ENCODE results near the gene MANF. TPM values are rescaled to one million over a fixed set of nuclear protein-coding genes. Genes with fewer than 3 reads are reported as not detected.

MANF gene
- total and polyA plus RNA-seq, 2 of the 13 experiments (the other 11 are each of a cell fraction or from before 2014, with no cell fraction given) = 55.4 to 269 TPM

DNA sequence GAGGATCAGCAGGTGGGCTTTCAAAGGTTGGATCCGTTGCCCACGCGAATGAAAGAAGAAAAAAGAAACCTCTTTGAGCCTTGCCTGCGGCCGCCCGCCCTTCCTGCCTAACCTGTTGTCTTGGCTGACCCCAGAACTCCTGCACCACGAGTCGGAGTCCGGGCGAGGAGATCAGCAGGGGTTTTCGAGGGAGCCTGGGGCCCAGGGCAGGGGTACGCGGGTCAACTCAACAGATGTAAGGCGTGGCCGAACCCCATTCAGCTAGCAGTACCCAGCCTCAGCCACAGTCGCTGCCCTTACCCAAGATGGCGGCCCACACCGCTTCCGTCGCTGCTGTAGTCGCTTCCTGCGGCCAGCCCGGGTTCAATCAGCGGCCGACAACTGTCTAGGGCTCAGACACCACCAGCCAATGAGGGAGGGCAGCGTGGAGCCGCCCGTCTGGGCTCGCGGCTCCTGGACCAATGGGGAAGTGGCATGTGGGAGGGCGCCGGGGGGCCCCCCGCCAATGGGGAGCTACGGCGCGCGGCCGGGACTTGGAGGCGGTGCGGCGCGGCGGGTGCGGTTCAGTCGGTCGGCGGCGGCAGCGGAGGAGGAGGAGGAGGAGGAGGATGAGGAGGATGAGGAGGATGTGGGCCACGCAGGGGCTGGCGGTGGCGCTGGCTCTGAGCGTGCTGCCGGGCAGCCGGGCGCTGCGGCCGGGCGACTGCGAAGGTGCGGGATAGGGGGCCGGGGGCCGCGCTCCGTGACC lies at the start of gene MANF (continued):
- TF ChIP-seq CBX5 (CRISPR knock-in tag; IDR thresholded peaks at IDR 0.05; ENCODE audit: borderline replicate concordance) = 0 out of 2 replicates have a peak, but pooled peaks have one; percentile 45
- TF ChIP-seq BRCA1 (CRISPR knock-in tag; IDR thresholded peaks at IDR 0.05) = no peak
- TF ChIP-seq, protein P1, sequence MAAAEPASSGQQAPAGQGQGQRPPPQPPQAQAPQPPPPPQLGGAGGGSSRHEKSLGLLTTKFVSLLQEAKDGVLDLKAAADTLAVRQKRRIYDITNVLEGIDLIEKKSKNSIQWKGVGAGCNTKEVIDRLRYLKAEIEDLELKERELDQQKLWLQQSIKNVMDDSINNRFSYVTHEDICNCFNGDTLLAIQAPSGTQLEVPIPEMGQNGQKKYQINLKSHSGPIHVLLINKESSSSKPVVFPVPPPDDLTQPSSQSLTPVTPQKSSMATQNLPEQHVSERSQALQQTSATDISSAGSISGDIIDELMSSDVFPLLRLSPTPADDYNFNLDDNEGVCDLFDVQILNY (CRISPR knock-in tag; conservative IDR thresholded peaks at IDR 0.05) = no peak
- no peak for TF ChIP-seq ZNF660 (CRISPR knock-in tag; IDR thresholded peaks at IDR 0.05; ENCODE audit: borderline replicate concordance, low read depth)
- no peak for TF ChIP-seq ZNF83 (CRISPR knock-in tag; IDR thresholded peaks at IDR 0.05; ENCODE audit: borderline replicate concordance)
- TF ChIP-seq LCORL (IDR thresholded peaks at IDR 0.05) = no peak
- peak; percentile 65; the same call in 1 of the 2 replicates for TF ChIP-seq LCORL (CRISPR knock-in tag; IDR thresholded peaks at IDR 0.05)
- no peak; the same call in 1 of the 2 replicates for TF ChIP-seq ZNF280B (CRISPR knock-in tag; IDR thresholded peaks at IDR 0.05; ENCODE audit: borderline replicate concordance)
- peak; percentile 77 for TF ChIP-seq HCFC1 (IDR thresholded peaks at IDR 0.05; ENCODE audit: low read depth, low read length)
- peak; percentile 57; the same call in 1 of the 2 replicates for TF ChIP-seq ZMAT3 (CRISPR knock-in tag; conservative IDR thresholded peaks at IDR 0.05)
- peak; percentile 14; the same call in 1 of the 2 replicates for TF ChIP-seq MEIS2 (CRISPR knock-in tag; IDR thresholded peaks at IDR 0.05)
- TF ChIP-seq BCL6 (CRISPR knock-in tag; IDR thresholded peaks at IDR 0.05) = peak; percentile 53; the same call in 1 of the 2 replicates
- TF ChIP-seq ZNF24 (IDR thresholded peaks at IDR 0.05) = 0 out of 2 replicates have a peak, but pooled peaks have one; percentile 20
- peak; percentile 56 for TF ChIP-seq U2AF1 (optimal IDR thresholded peaks at IDR 0.05; ENCODE audit: low read depth, low read length)
- TF ChIP-seq ZBTB1 (CRISPR knock-in tag; IDR thresholded peaks at IDR 0.05; ENCODE audit: borderline replicate concordance) = no peak
- TF ChIP-seq HDAC1 (CRISPR knock-in tag; IDR thresholded peaks at IDR 0.05) = peak; percentile 68
- TF ChIP-seq POLR2AphosphoS5 (IDR thresholded peaks at IDR 0.05; ENCODE audit: low read depth, low read length) = peak; percentile 86
- TF ChIP-seq ESRRA (CRISPR knock-in tag; IDR thresholded peaks at IDR 0.05; ENCODE audit: low read depth) = 0 out of 2 replicates have a peak, but pooled peaks have one; percentile 11
- TF ChIP-seq PHF5A (CRISPR knock-in tag; IDR thresholded peaks at IDR 0.05; ENCODE audit: low read depth, unreplicated experiment) = peak; percentile 43
- TF ChIP-seq ZFP62 (CRISPR knock-in tag; IDR thresholded peaks at IDR 0.05) = no peak
- TF ChIP-seq, protein P2, sequence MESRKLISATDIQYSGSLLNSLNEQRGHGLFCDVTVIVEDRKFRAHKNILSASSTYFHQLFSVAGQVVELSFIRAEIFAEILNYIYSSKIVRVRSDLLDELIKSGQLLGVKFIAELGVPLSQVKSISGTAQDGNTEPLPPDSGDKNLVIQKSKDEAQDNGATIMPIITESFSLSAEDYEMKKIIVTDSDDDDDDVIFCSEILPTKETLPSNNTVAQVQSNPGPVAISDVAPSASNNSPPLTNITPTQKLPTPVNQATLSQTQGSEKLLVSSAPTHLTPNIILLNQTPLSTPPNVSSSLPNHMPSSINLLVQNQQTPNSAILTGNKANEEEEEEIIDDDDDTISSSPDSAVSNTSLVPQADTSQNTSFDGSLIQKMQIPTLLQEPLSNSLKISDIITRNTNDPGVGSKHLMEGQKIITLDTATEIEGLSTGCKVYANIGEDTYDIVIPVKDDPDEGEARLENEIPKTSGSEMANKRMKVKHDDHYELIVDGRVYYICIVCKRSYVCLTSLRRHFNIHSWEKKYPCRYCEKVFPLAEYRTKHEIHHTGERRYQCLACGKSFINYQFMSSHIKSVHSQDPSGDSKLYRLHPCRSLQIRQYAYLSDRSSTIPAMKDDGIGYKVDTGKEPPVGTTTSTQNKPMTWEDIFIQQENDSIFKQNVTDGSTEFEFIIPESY (CRISPR knock-in tag; IDR thresholded peaks at IDR 0.05) = no peak
- TF ChIP-seq, protein P3, sequence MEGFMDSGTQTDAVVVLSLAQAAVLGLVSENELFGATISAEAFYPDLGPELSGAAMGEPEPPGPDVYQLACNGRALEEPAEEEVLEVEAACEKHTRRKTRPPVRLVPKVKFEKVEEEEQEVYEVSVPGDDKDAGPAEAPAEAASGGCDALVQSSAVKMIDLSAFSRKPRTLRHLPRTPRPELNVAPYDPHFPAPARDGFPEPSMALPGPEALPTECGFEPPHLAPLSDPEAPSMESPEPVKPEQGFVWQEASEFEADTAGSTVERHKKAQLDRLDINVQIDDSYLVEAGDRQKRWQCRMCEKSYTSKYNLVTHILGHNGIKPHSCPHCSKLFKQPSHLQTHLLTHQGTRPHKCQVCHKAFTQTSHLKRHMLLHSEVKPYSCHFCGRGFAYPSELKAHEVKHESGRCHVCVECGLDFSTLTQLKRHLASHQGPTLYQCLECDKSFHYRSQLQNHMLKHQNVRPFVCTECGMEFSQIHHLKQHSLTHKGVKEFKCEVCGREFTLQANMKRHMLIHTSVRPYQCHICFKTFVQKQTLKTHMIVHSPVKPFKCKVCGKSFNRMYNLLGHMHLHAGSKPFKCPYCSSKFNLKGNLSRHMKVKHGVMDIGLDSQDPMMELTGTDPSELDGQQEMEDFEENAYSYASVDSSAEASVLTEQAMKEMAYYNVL (CRISPR knock-in tag; IDR thresholded peaks at IDR 0.05; ENCODE audit: borderline replicate concordance) = no peak

Measured in HepG2 (cell line).